MCF 10A (cell line): ENCODE measurements around the gene DNAI7. TPM values are rescaled to one million over a fixed set of nuclear protein-coding genes. Genes with fewer than 3 reads are reported as not detected.
A peak's percentile ranks its signal among the peaks of the same experiment; 100 is the strongest.

Experiments
- BruUV-seq: library from RNA; stranded (reverse); fragments of 400-500 nt; replicated peaks from 2 replicates; lab custom pipeline; 2021; lab: Mats Ljungman, UMichigan
- CTCF ChIA-PET: fragments of 300-600 bp; sonication (Branson Sonifier 250); formaldehyde crosslinking; extraction: SDS; loops from one replicate; lab custom pipeline; 2021; ENCODE audit warnings: antibody characterized with exemption, inconsistent platforms; lab: Yijun Ruan, JAX
- POLR2A ChIA-PET: fragments of 300-600, 350-650 bp; sonication (Branson Sonifier 250); formaldehyde crosslinking; extraction: SDS; loops from one replicate; lab custom pipeline; 2020; ENCODE audit warnings: antibody characterized with exemption, inconsistent platforms; lab: Yijun Ruan, JAX
- DNase-seq: peaks from one replicate; pipeline ENCODE4 v3.0.0-alpha.2; 2018; ENCODE audit not compliant: unreplicated experiment
- H3K27ac Mint-ChIP-seq: one replicate; pipeline ENCODE4 v1.8.0; 2022; ENCODE audit warnings: mild to moderate bottlenecking, low read depth, mixed read lengths; ENCODE audit not compliant: unreplicated experiment
- H3K27me3 Mint-ChIP-seq: one replicate; pipeline ENCODE4 v1.8.0; 2022; ENCODE audit warnings: mixed read lengths; ENCODE audit not compliant: insufficient read depth, unreplicated experiment
- H3K36me3 Mint-ChIP-seq: one replicate; pipeline ENCODE4 v1.8.0; 2022; ENCODE audit warnings: mild to moderate bottlenecking, moderate library complexity, mixed read lengths; ENCODE audit not compliant: insufficient read depth, unreplicated experiment
- H3K4me1 Mint-ChIP-seq: one replicate; pipeline ENCODE4 v1.8.0; 2022; ENCODE audit warnings: mixed read lengths; ENCODE audit not compliant: insufficient read depth, unreplicated experiment
- H3K4me3 Mint-ChIP-seq: one replicate; pipeline ENCODE4 v1.8.0; 2022; ENCODE audit warnings: mild to moderate bottlenecking, moderate library complexity, mixed read lengths; ENCODE audit not compliant: unreplicated experiment
- H3K9me3 Mint-ChIP-seq: one replicate; pipeline ENCODE4 v1.8.0; 2022; ENCODE audit warnings: mixed read lengths; ENCODE audit not compliant: unreplicated experiment
- intact Hi-C: fragments of 100-400 bp; cut with micrococcal nuclease; formaldehyde crosslinking; loops from 2 replicates; pipeline ENCODE4 v1.14.1; 2022
- total RNA-seq: library from RNA; stranded (reverse); gene quantifications from 2 replicates; pipeline ENCODE4 v1.2.3, GENCODE V29; 2022
- TF ChIP-seq, protein P1 (sequence below): fragments of 200-600 bp; IDR thresholded peaks from one replicate; pipeline ENCODE4 v1.8.0; 2022; ENCODE audit warnings: antibody characterized with exemption, mild to moderate bottlenecking; ENCODE audit not compliant: unreplicated experiment

The DNAI7 gene
- total RNA-seq, 1 experiment from 2014 or later, result 0.14 TPM

DNA sequence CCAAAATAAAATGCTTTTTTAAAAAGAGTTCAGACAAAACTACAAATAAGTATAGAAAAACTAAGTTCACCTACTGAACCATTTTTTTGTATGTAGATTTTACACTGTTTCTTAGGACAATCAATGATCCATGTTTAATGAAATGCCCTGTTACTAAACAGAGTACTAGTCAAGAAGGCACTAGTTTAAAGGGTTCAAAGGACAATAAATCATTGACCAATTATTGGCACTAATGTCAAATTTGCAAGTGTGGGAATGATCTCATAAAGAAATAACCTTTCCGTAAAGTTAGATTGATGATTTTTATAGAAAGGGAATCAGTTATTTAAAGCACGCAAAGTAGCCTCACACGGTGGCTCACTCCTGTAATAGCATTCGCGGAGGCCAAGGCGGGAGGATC lies 4.2 kb downstream of the DNAI7 start:
- Mint-ChIP-seq H3K4me1 (peaks cover 19% of the 10 kb centered on the region), H3K27me3 (no peaks in the 10 kb centered on the region), H3K9me3 (no peaks in the 10 kb centered on the region), H3K36me3 (no peaks in the 10 kb centered on the region), H3K27ac (no peak overlapping the region), H3K4me3 (no peak overlapping the region)
- no TSS peak for BruUV-seq
- CTCF ChIA-PET, result no interaction called here
- POLR2A ChIA-PET, result no interaction called here
- no peak for DNase-seq
- TF ChIP-seq, protein P1, sequence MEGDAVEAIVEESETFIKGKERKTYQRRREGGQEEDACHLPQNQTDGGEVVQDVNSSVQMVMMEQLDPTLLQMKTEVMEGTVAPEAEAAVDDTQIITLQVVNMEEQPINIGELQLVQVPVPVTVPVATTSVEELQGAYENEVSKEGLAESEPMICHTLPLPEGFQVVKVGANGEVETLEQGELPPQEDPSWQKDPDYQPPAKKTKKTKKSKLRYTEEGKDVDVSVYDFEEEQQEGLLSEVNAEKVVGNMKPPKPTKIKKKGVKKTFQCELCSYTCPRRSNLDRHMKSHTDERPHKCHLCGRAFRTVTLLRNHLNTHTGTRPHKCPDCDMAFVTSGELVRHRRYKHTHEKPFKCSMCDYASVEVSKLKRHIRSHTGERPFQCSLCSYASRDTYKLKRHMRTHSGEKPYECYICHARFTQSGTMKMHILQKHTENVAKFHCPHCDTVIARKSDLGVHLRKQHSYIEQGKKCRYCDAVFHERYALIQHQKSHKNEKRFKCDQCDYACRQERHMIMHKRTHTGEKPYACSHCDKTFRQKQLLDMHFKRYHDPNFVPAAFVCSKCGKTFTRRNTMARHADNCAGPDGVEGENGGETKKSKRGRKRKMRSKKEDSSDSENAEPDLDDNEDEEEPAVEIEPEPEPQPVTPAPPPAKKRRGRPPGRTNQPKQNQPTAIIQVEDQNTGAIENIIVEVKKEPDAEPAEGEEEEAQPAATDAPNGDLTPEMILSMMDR, result no peak
- intact Hi-C loops, result no loop called here

DNA sequence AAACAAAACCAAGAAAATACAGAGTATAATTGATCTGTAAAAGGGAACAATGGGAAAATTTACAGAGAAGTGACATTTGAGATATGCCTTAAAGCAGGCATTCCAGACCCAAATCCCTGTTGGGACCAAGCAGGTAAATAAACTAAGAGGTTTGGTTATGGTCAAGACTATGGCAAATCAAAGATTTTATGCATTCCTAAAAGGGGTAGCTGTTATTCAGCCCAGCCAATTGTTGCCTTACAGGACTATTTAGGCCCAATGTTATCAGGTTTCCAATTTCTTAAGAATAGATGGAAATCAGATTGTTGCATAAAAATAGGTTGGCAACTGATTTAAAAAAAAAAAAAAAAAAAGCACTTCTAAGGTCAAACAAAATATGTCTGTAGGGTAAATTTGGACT lies 5.3 kb downstream of the DNAI7 start:
- Mint-ChIP-seq H3K4me3 (no peak overlapping the region), H3K4me1 (peaks cover 19% of the 10 kb centered on the region), H3K9me3 (no peaks in the 10 kb centered on the region), H3K27ac (no peak overlapping the region), H3K27me3 (no peaks in the 10 kb centered on the region), H3K36me3 (no peaks in the 10 kb centered on the region)
- no TSS peak for BruUV-seq
- no peak for DNase-seq
- intact Hi-C loops, result no loop called here
- CTCF ChIA-PET, result interaction anchor here (1.1 kb wide), 1 partner anchor 49 kb away, joined by 4 read pairs; no protein-coding TSS in a partner anchor
- TF ChIP-seq, protein P1, result no peak
- POLR2A ChIA-PET, result no interaction called here

DNA sequence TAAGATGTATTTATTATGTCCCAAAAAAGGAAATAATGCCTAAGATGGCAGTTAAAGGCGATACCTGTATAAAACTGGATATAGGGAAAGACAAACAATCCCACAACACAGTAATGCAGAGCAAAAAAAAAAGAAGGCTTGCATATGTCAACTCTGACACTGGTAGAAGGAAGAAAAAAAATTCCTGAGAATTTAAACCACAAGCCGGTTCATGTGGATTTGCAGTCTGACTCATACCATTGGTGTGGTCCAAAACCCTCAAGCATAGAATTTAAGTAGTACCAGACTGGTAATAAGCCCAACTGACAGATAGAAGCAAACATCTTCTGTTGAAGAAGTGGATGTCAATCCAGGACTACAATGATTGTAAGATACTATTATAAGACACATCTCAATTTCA lies 7.2 kb downstream of the DNAI7 start:
- peaks cover 13% of the 10 kb centered on the region for H3K4me1 Mint-ChIP-seq
- DNase-seq, result peak; percentile 58

DNA sequence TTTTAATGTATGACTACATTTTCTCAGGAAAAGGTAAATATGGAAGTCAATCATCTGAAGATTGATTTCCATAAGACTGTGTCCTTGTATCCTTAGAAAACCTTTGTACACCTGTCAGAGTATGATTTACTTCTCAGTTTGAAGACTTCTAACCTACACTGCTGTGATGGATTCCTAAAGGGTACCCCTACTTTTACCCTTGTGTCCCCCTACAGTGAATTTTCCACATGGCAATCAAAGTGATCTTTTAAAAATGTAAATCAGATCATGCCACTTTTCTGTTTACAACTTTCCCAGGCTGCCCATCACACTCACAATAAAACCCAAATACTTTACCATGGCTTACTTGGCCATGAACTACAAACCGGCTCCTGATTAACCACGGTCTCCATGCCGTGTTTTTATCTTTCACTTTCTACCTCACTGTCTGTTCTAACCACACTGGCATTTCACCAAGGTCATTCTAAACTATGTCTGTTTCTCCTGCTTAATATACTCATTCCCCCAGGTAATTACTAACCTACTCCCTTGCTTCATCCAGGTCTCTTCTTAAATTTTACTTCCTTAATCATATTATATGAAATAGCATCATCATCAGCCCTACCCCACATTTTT lies 8.1 kb downstream of the DNAI7 start:
- no peaks in the 10 kb centered on the region for H3K27me3 Mint-ChIP-seq
- BruUV-seq, result no TSS peak
- H3K4me3 Mint-ChIP-seq, result peak overlapping the region; percentile 53
- H3K27ac Mint-ChIP-seq, result peak overlapping the region; percentile 24
- CTCF ChIA-PET, result interaction anchor here (0.6 to 0.7 kb wide), 2 partner anchors 138 to 147 kb away, joined by 3 read pairs; no protein-coding TSS in a partner anchor
- intact Hi-C loops, result no loop called here
- POLR2A ChIA-PET, result no interaction called here
- H3K4me1 Mint-ChIP-seq, result peaks cover 13% of the 10 kb centered on the region
- no peaks in the 10 kb centered on the region for H3K9me3 Mint-ChIP-seq
- no peak for DNase-seq
- TF ChIP-seq, protein P1, result no peak
- H3K36me3 Mint-ChIP-seq, result no peaks in the 10 kb centered on the region

More for the DNA sequence above, 7.2 kb downstream of the DNAI7 start:
- H3K27me3 Mint-ChIP-seq, result no peaks in the 10 kb centered on the region
- POLR2A ChIA-PET, result no interaction called here
- no peaks in the 10 kb centered on the region for H3K9me3 Mint-ChIP-seq
- no peak overlapping the region for H3K4me3 Mint-ChIP-seq
- CTCF ChIA-PET, result interaction anchor here (0.6 kb wide), 1 partner anchor 148 kb away, joined by 3 read pairs; no protein-coding TSS in a partner anchor
- no peaks in the 10 kb centered on the region for H3K36me3 Mint-ChIP-seq
- H3K27ac Mint-ChIP-seq, result no peak overlapping the region
- TF ChIP-seq, protein P1, result no peak
- no TSS peak for BruUV-seq
- intact Hi-C loops, result no loop called here
